DMS153 treated with DMSO at 0.1 percent for 48 hours (cell line): Measurements from ENCODE around the gene FHOD3.
A peak's percentile ranks its signal among the peaks of the same experiment; 100 is the strongest.
"Not testable (repeated sequence)": the region's sequence is repeated elsewhere in the genome, so short reads cannot be mapped to it uniquely, and the experiment has no call there.

Source experiments
- DNase-seq: peaks from one replicate; lab custom pipeline; 2025; ENCODE audit not compliant: unreplicated experiment; lab: John Stamatoyannopoulos, UW

FHOD3 gene

DNA sequence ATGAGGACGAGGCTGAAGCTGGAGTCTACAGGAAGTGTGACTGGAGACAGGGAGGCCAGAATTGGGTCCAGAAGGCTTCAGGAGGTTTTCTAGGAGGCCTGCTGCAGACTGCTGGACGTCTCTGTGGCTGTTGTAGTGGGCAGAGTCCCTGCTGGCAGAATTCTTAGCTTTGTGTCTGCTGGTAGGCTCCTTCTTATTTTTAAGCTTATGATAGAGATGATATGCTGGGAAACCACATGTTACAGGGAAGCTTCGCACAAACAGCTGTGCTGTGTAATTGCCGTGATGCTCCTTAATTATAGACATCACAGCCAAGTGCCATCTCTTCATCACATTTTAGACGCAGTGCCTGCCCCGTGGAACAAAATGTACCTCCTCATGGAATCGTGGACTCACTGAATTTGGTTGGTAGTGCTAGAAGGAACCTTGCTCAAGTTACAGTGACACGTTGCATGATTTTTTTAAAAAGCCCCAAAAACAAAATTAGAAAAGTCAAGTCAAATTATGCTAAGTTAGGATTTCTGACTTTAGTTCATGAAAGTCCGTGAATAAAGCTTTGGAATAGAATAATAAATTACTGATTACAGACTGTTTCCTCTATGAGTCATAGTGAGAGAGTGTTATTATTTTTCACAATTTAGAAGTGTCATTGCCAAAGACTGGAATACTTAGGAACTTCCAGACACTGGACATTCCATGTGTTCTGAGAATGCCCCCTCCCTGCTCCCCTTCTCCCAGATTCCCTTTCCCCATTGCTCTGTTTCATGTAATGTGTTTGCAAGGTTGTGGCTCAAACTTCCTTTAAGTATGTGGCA lies 144.1 kb downstream of the FHOD3 start:
- DNase-seq = no peak

DNA sequence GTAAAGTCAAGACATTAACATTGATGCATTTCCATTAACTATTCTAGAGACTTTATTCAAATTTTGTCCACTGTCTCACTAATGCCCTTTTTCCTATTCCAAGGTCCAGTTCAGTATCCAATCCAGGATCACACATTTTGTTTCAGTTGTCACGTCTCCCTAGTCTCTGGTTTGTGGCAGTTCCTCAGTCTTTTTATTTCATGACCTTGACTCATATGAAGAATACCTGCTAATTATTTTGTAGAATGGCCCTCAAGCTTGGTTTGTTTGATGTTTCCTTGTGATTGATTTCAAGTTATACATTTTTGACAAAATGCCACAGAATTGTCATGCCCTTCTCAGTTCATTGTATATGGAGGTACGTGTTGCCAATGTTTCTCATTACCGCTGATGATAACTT lies 145.2 kb downstream of the FHOD3 start:
- DNase-seq = no peak

DNA sequence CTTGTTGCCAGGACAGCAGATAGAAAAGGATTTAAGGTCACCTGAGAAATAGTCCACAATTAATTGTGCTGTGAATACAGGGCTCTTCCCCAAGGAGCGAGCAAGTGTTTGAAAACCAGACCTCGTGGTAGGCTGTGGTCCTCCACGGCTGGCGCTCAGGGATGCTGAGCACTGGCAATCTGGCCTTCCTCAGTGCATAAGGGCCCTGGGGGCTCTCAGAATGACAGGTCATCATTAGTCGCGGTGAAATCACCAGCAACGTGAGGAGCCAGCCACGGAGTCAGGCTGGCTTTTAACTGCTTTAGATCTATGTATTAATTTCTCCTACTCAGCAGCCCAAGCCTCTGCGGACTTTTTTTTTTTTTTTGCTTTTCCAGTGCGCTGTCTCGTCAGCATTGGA lies 148.5 kb downstream of the FHOD3 start:
- no peak for DNase-seq

DNA sequence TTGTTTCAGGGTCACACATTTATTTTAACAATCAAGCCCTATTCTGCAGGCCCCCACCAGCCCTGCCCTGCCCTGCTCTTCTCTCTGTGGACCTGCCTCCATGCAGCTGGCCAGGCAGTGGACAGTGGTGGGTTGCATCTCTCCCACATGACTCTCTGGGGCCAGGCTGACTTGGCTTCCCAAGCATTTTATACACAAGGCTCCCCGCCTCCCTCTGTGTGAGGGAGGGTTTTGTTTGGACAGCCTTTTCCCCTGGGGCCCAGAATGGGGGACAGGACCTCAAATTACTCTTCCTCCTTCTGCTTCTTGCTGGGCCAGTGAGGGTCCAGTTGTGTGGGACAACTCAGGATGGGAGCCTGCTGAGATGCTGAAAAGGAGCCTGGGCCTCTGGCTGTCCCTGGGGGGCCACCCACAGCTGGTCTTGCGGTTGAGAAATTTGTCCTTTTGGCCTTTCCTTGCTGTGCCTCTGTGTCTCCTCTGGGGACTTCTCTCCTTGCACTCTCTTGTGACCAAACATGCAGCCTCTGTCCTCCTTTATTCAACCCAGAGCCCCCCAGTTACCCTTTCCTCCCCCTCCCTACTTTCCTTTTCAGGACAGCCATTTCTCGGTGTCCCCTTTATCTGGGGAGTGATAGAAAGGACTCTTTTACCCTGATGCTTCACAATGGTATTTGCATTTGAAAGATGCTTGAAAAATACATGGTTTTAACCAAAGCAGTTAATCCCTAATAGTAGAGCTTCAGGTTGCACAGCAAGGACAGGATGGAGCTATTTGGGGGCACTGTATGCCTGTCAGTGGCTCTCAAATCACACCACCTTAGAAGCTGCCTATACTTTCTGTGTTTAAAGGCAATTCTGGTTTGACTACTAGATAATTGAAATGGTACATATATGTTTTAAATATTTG lies 151.1 kb downstream of the FHOD3 start:
- no peak for DNase-seq

DNA sequence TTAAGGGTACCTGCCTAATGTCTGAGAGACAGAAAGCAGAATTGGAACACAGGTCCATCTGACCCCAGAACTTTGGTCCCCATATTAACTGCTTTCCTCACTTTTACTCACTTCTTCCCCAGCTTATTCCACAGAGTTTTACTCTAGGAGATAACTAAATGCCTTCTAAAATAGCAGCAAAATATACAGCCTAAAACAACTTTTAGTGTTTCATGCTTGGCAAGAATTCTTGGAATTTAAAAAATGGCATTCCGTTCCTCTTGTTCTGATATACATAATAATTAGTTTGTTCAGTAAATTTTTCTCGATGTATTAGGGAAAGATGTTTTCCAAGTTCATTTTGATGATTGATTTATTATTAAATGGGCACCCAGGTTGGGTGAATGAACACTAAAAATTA lies 151.9 kb downstream of the FHOD3 start:
- no peak for DNase-seq

DNA sequence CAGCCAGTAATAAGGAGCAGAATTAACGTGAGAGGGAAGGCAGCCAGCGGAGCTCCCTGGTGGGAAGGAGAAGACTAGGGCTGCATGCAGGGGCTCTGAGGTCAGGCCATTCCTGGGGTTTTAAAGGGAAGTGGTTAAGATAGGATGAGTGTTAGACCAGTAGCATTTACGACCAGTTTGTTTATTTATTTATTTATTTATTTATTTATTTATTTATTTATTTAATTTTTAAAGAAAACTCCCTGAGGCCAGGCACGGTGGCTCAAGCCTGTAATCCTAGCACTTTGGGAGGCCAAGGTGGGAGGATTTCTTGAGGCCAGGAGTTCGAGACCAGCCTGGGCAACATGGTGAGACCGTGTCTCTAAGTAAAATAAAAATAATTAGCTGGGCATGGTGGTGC lies 152.8 kb downstream of the FHOD3 start:
- no peak for DNase-seq

DNA sequence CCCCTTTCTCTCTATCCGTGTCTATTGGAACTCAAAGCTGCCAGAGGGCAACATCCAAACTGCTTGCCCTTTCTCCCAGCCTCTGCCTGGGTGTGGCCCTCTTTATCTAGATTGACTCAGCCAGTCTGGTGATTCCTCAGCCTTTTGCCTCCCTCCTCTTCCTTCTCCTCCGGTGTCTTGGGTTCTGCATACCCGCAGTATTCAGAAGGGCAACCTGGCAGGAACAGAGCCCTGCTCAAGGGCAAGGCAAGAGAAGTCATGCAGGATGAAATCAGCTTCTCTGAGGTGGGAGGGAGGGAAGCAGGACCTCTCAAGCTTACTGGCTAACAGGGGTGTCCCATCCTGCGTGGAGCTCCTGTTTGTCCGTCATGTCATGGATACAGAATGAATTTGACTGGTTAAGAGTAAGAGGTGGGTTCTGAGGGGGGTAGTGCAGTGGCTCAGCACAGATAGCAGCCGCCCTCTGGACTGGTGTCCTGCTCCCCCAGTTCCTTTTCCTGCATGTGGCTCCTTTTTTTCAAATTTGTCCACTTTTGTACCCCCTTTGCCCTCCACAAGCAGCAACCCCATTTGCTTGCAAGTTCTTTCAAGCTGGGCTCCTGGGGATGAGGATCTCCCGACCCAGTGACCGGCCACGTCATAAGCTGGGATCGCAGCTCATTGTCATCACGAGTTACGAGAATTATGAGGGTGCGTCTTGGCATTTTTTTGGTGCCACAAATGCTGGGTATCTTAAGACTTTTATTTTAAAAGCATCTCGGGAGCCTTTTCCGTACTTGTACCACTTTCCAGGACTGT lies 154.1 kb downstream of the FHOD3 start:
- no peak for DNase-seq

DNA sequence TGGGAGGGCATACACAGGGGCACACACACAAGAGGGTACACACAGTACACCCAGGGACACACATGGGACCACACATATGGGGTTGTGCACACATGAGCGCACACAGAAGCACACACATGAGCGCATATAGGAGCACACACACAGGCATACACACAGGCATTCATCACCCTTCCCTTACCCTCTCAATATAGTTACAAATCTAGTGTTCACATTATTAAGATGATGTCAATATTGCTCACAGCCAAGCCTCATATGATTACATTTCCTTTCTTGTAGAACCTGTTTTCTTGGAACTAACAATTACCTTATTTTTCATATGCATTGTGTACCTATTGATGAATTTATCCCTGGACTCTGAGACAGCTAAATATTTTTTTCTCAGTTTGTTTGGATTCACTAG lies 156.7 kb downstream of the FHOD3 start:
- DNase-seq = no peak

DNA sequence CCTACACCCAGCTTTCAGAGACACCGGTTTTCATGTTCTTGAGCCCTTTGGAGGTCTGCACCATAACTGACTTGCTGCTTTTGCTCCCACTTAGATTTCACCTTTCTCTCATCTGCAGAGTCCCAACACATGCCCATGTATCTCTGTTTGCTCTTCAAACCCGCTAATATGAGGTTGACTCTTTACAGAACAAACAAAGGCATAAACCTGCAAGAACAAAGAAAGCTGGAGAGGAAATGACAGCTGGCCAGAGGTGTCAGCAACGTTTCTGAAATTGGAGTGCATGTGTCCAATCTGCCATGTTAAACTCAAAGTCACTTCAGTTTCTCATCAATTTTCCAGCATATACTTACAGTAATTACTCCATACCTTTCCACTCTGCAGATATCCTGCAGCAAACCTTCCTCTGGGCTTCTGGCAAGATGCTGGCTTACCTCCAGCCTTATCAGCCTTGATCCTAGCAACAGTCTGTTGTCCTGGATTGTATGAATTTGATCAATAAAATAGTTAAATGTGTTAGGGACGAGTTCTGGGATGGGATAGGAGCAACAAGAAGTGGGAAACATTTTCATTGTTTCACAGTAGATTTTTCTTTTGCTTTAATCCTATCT lies 157.4 kb downstream of the FHOD3 start:
- DNase-seq = peak; percentile 32

DNA sequence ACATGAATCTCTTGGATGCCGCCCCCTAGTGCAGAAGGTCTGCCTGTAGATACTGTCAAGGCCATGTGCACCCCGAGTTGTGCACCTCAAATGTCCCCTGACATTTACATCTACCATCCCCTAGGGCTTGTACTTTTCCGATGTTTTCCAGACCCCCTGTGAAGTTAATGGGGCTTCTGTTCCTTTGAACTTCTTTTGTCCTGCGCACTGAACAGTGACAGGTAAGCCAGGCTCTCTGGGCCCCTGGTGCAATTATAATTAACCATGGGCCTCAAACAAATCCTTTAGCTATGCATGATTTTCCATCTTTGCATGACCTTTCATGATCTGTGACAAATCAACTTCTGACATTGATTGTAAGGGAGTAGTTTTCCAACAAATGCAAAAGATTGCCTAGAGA lies 158.4 kb downstream of the FHOD3 start:
- DNase-seq = no peak

DNA sequence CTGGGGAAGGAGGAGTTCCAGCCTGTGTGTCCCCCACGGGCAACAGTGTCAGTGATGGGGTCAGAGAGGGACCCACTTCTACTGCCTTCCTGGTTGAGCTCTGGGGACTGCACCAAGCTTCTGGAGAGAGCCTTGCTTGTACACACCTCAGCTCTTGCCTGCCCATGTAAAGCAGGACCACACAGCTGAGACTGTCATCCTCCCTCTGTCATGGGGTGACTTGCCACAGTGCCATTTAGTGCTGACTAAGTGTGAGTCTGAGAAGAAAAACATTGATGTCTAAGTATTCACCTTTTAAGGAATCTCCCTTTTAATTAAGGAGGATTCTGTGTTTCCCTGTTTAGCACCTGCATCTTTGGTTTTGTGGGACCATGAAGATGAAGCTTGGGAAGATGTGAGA lies 159.1 kb downstream of the FHOD3 start:
- DNase-seq = no peak

DNA sequence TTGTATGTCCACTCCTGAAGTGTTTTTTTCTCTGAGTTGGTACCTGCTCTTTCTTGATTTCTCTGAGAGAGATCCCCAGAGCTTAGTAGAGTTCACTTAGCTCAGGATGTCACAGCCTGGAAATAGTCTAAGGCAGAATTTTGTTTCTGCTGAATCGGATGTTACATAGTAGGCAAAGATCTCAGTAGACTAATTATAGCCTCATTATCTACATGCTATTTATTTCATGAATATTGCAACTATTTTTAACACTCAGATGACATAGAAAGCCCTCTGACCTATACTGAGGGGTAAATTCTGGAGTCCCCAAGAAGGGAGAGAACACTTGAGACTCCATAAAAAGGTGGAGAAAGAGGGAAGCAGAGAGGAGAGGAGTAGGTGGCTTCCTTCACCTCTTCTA lies 160.2 kb downstream of the FHOD3 start:
- DNase-seq = no peak

DNA sequence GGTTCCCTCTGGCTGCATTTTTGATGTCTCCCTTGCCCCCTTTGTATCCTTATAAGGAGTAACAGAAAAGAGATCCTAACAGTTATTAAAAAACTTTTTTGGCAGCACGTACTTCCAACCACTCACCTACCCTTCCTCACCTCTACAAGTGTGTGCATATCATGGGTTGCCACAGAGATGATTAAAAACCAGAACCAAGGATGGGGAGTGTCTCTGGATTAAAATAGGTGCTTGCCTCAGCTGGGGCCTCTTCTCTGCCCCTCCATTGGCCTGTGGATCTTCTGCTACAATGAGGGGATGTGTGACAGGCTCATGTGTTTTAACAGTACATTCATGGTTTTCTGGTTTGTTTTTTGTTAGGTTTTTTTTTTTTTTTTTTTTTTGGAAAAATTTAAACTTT lies 160.8 kb downstream of the FHOD3 start:
- no peak for DNase-seq

DNA sequence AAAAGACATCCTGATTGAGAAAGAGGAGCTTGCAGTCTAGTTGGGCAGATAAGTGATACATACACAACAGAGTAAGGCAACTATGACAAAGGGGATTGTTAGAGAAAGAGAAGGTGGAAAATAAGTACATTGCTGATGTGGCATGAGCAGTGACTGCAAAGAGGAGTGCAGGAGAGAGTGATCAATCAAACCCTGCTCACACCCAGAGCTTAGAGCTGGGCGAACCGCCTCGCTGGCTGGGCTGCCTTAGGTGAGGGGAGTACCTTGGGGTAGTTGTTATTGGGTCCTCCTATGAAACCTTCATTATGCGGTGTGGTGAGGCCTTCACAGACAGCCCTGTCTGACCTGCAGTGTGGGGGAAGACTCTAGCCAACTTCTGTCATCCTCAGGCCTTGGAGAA lies 161.7 kb downstream of the FHOD3 start:
- DNase-seq = no peak

DNA sequence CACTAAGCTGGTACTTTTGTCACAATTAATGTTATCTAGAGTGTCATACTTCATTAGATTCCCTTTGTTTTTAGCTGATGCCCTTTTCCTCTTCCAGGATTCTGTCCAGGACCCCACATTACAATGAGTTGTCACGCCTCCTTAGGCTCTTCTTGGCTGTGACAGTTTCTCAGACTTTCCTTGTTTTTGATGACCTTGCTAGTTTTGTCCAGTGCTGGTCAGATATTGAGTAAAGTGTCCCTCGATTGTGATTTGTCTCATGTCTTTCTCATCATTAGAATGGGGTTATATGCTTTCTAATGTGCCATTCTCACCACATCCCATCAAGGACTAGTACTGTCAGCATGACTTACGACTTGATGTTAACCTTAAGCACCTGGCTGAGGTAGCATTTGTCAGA lies 162.3 kb downstream of the FHOD3 start:
- no peak for DNase-seq

DNA sequence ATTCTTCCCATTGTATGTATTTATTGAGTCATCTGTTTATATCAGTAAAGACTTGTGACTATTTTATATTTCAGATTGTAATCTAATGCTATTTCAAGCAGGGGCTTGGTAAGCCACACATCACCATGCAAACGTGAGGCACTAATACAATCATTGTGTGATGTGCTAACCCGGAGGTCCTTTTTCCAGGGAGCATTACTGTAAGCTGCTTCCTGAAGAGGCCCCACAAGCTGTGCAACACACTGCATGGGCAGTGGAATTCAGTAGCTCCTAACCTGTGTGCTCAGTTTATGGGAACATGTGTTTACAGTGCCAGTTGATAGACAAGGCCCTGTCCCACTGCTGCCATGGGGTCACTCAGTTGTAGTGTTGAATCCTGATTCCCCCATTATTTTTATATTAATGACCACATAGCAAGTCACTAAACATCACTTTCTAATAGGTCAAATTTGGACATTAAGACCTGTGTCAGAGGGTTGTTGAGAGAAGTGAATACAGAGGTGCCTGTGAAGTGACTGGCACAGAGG lies 162.9 kb downstream of the FHOD3 start:
- no peak for DNase-seq

DNA sequence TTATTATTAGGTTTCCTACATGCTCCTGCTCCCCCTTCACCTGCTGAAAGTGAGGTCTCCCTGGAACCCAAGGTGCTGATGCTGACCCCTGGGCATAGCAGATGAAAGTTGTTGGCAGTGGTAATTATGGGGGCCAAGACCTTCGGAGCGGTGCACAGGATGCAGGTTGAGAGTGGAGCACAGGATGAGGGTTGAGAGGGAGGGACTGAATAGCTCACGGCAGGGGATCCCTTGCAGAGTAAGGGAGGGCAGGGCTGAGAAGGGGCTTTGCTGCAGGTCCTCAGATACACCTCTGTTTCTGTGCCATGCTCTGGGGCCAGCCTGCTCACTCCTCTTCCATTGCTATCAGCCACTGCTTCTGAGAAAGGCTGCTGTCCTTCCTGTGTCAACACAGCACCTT lies 163.3 kb downstream of the FHOD3 start:
- no peak for DNase-seq

DNA sequence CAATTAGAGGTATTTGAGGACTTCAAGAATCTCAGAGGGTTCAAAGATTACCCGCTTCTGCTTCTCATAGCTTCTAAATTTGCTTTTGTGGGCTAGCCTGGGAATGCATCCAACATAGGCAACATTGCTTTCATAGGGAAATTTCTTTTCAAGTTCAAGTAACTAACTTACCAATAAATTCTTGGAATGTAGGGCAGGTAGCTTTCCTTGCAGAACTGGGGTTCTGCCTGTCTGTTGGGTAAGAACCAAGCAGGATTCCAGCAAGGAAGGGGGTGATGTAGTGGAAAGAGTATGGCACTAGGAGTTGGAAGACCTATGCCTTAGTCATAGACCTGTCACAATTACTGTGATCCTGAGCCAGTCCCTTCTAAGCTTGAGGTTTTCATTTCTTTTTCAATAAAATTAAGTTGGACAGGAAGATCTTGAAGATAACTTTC lies 164.1 kb downstream of the FHOD3 start:
- no peak for DNase-seq

DNA sequence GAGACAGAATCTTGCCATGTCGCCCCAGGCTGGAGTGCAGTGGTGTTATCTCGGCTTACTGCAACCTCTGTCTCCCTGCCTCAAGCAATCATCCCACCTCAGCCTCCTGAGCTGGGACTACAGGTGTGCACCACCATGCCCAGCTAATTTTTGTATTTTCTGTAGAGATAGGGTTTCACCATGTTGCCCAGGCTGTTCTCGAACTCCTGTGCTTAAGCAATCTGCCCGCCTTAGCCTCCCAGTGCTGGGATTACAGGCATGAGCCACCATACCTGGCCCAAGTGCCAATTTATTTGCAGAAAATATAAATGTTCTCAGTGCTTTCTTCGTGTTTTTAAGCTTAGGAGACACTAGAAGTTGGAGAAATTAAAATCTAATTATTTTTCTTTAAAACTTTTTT lies 166.0 kb downstream of the FHOD3 start:
- not testable (repeated sequence) for DNase-seq

DNA sequence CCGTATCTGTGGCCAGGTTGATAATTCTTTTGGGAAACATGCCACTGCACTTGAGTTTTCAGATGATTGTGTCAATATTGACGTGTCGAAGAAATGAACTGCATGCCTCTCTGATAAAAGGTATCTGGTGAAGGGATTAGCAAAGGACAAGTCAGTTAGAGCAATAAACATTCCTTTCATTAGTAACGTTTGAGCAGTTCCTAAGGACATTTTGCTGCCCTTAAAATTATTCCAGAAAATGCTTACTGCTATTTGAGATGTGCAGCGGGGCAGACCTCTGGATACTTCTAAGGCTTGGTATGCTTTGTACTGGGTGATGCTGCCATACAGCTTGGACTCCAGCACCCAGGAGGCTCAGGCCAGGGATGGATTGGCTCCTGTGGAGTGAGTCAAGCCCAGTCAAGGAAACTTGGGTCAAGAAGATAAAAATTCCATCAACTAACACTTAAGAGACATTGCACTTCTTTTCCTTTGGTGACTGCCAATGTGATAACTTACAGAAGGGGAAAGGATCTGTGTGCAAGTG lies 166.7 kb downstream of the FHOD3 start:
- no peak for DNase-seq

DNA sequence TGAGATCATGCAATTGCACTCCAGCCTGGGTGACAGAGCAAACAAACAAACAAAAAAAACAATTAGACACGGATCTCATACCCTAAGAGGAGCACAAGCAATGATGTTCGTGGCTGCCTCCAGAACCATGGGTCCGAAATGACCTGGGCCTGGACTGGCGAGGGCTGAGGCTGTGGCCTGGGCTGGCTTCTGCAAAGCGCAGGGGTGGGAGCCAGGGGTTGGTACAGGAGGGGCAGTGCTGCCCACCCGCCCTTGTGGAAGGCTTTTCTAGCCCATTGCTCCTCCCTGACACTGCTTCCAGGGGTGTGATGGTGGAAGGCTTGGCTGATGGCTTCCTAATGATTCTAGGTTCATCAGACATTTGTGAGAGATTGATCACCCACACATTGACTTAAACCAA lies 167.8 kb downstream of the FHOD3 start:
- DNase-seq = no peak
